H1 (cell line): Measurements from ENCODE around the gene GALNTL6. TPM values are rescaled to one million over a fixed set of nuclear protein-coding genes. Genes with fewer than 3 reads are reported as not detected.

Source experiments
- CTCF ChIA-PET: fragments of 300-600 bp; sonication (Branson Sonifier 250); formaldehyde crosslinking; loops from one replicate; lab custom pipeline; 2021; ENCODE audit not compliant: partially characterized antibody; lab: Charles Lee
- POLR2A ChIA-PET: fragments of 300-600 bp; sonication (Branson Sonifier 250); formaldehyde crosslinking; loops from one replicate; lab custom pipeline; 2021; ENCODE audit warnings: inconsistent platforms; ENCODE audit not compliant: partially characterized antibody; lab: Charles Lee
- DNase-seq, 2 experiments: peaks; one replicate each; pipeline versions ENCODE4 v3.0.0 to v3.0.0-alpha.2; 2010 to 2022; ENCODE audit warnings: low spot score in 2 of 2, low read depth in 1 of 2, mixed read lengths in 1 of 2
- FAIRE-seq: peaks from 2 replicates; lab custom pipeline; 2011; peaks lifted over from hg19 to GRCh38; lab: Jason Lieb, UNC
- H2AFZ ChIP-seq: 2 replicates; pipeline ENCODE4 v1.8.1; 2012; ENCODE audit warnings: low read length, inconsistent platforms
- H2AK5ac ChIP-seq: 2 replicates; pipeline ENCODE4 v1.6.1; 2013; ENCODE audit warnings: low read depth, low read length
- H2BK120ac ChIP-seq: replicated peaks from 2 replicates; pipeline ENCODE3; 2013; ENCODE audit warnings: low read depth, low read length, inconsistent platforms
- H2BK12ac ChIP-seq: 2 replicates; pipeline ENCODE4 v1.6.1; 2013; ENCODE audit warnings: low read depth, low read length
- H2BK15ac ChIP-seq: 2 replicates; pipeline ENCODE4 v1.6.1; 2013; ENCODE audit warnings: low read length
- H2BK20ac ChIP-seq: 2 replicates; pipeline ENCODE4 v1.6.1; 2013; ENCODE audit warnings: low read length
- H2BK5ac ChIP-seq: 2 replicates; pipeline ENCODE4 v1.6.1; 2013; ENCODE audit warnings: low read depth, low read length
- H3K14ac ChIP-seq: 2 replicates; pipeline ENCODE4 v1.6.1; 2013; ENCODE audit warnings: inconsistent platforms; ENCODE audit not compliant: insufficient read length
- H3K18ac ChIP-seq: 2 replicates; pipeline ENCODE4 v1.6.1; 2013; ENCODE audit warnings: low read length; ENCODE audit errors: extremely low read depth
- H3K23ac ChIP-seq: 2 replicates; pipeline ENCODE4 v1.6.1; 2013; ENCODE audit warnings: inconsistent platforms; ENCODE audit not compliant: insufficient read length
- H3K23me2 ChIP-seq: 2 replicates; pipeline ENCODE4 v1.6.1; 2013; ENCODE audit warnings: low read depth, low read length
- H3K27ac ChIP-seq: 2 replicates; pipeline ENCODE4 v1.6.1; 2011; ENCODE audit warnings: low read depth, low read length, inconsistent platforms
- H3K27me3 ChIP-seq, 4 experiments: replicated peaks in 1 of 4; 1 replicate in 1 of 4; 2 replicates in 3 of 4; pipeline versions ENCODE4 v1.6.1 to v1.8.1; 2011 to 2013; ENCODE audit warnings: low read length in 3 of 4, mild to moderate bottlenecking in 3 of 4, inconsistent platforms in 2 of 4, mixed read lengths in 2 of 4, moderate library complexity in 1 of 4; ENCODE audit not compliant: control insufficient read depth in 3 of 4, insufficient read depth in 3 of 4; ENCODE audit errors: extremely low read depth in 1 of 4
- H3K36me3 ChIP-seq, 4 experiments: 2 replicates each; pipeline versions ENCODE4 v1.6.1 to v1.8.1; 2011 to 2013; ENCODE audit warnings: mild to moderate bottlenecking in 4 of 4, low read length in 3 of 4, moderate library complexity in 2 of 4, control low read depth in 1 of 4, inconsistent platforms in 1 of 4; ENCODE audit not compliant: insufficient read depth in 4 of 4, control insufficient read depth in 2 of 4
- H3K4ac ChIP-seq: replicated peaks from 2 replicates; pipeline ENCODE3; 2013; ENCODE audit warnings: low read length, low read depth, mixed read lengths, inconsistent platforms; ENCODE audit not compliant: insufficient read length
- H3K4me1 ChIP-seq, 4 experiments: replicated peaks in 1 of 4; 1 replicate in 1 of 4; 2 replicates in 3 of 4; pipeline versions ENCODE4 v1.6.1 to v1.8.1; 2011 to 2013; ENCODE audit warnings: low read length in 3 of 4, inconsistent platforms in 2 of 4, mixed read lengths in 1 of 4; ENCODE audit not compliant: insufficient read depth in 4 of 4, control insufficient read depth in 3 of 4
- H3K4me2 ChIP-seq, 2 experiments: 2 replicates each; pipeline versions ENCODE4 v1.6.1 to v1.8.1; 2011 to 2013; ENCODE audit warnings: low read depth in 2 of 2, low read length in 2 of 2, control low read depth in 1 of 2, inconsistent platforms in 1 of 2, mild to moderate bottlenecking in 1 of 2; ENCODE audit not compliant: insufficient read depth in 1 of 2
- H3K4me3 ChIP-seq, 4 experiments: fragments of 200-600, 300-600 bp in 1 of 4; sonication (generic), shearing (Covaris generic), sonication (Bioruptor Twin) in 1 of 4; 2 replicates each; pipeline versions ENCODE4 v1.5.1 to v1.8.1; 2011 to 2016; ENCODE audit warnings: low read length in 4 of 4, low read depth in 3 of 4, control low read depth in 2 of 4, inconsistent platforms in 2 of 4, mild to moderate bottlenecking in 2 of 4, mixed read lengths in 1 of 4, moderate library complexity in 1 of 4; ENCODE audit not compliant: insufficient read depth in 2 of 4; ENCODE audit errors: extremely low read depth in 1 of 4
- H3K56ac ChIP-seq: replicated peaks from 2 replicates; pipeline ENCODE3; 2013; ENCODE audit warnings: low read depth, mild to moderate bottlenecking, mixed read lengths, low read length, inconsistent platforms; ENCODE audit not compliant: insufficient read length
- H3K79me1 ChIP-seq: 2 replicates; pipeline ENCODE4 v1.6.1; 2013; ENCODE audit warnings: low read depth, low read length, control low read depth
- H3K79me2 ChIP-seq, 2 experiments: 2 replicates each; pipeline versions ENCODE4 v1.6.1 to v1.8.1; 2012 to 2013; ENCODE audit warnings: low read length in 2 of 2, mild to moderate bottlenecking in 2 of 2, inconsistent platforms in 1 of 2; ENCODE audit not compliant: insufficient read depth in 2 of 2, control insufficient read depth in 1 of 2
- H3K9ac ChIP-seq, 4 experiments: replicated peaks in 1 of 4; 1 replicate in 1 of 4; 2 replicates in 3 of 4; pipeline versions ENCODE4 v1.6.1 to v1.8.1; 2011 to 2013; ENCODE audit warnings: low read depth in 3 of 4, low read length in 3 of 4, control low read depth in 2 of 4, mild to moderate bottlenecking in 2 of 4, moderate library complexity in 2 of 4, inconsistent platforms in 1 of 4; ENCODE audit errors: extremely low read depth in 1 of 4
- H3K9me3 ChIP-seq, 2 experiments: 2 replicates each; pipeline versions ENCODE4 v1.6.1 to v1.8.1; 2012 to 2013; ENCODE audit warnings: mild to moderate bottlenecking in 2 of 2, moderate library complexity in 2 of 2, control low read depth in 1 of 2, inconsistent platforms in 1 of 2, low read depth in 1 of 2, low read length in 1 of 2, mixed read lengths in 1 of 2; ENCODE audit not compliant: insufficient read depth in 2 of 2
- H4K20me1 ChIP-seq, 2 experiments: replicated peaks in 1 of 2; 2 replicates each; pipeline versions ENCODE3 to v1.8.1; 2011 to 2013; ENCODE audit warnings: inconsistent platforms in 2 of 2, low read length in 2 of 2, mild to moderate bottlenecking in 1 of 2; ENCODE audit not compliant: insufficient read depth in 2 of 2, control insufficient read depth in 1 of 2
- H4K5ac ChIP-seq: 2 replicates; pipeline ENCODE4 v1.6.1; 2013; ENCODE audit warnings: low read length, low read depth, mixed read lengths, inconsistent platforms; ENCODE audit not compliant: insufficient read length
- H4K8ac ChIP-seq: 2 replicates; pipeline ENCODE4 v1.8.0; 2013; ENCODE audit warnings: mild to moderate bottlenecking, moderate library complexity, low read length, inconsistent platforms; ENCODE audit not compliant: insufficient read depth; ENCODE audit errors: extremely low read depth
- H4K91ac ChIP-seq: replicated peaks from 2 replicates; pipeline ENCODE3; 2013; ENCODE audit warnings: low read length, mixed read lengths, inconsistent platforms; ENCODE audit not compliant: insufficient read length
- CHD1 ChIP-seq: IDR thresholded peaks from 2 replicates; pipeline ENCODE4 v1.6.1; 2012; ENCODE audit warnings: low read depth, low read length, improper control_type of control experiment
- CTBP2 ChIP-seq: IDR thresholded peaks from 2 replicates; pipeline ENCODE4 v1.7.0; 2011; ENCODE audit warnings: borderline replicate concordance, mild to moderate bottlenecking, moderate library complexity, mixed read lengths, low read length; ENCODE audit not compliant: insufficient read depth, insufficient read length
- JUND ChIP-seq: IDR thresholded peaks from 2 replicates; pipeline ENCODE4 v1.6.1; 2011; ENCODE audit warnings: mild to moderate bottlenecking, improper control_type of control experiment, low read length
- KDM4A ChIP-seq: IDR thresholded peaks from one replicate; pipeline ENCODE4 v1.7.1; 2012; ENCODE audit warnings: low read depth, mild to moderate bottlenecking, moderate library complexity, low read length, inconsistent platforms; ENCODE audit not compliant: severe bottlenecking
- SUZ12 ChIP-seq: fragments of 200-600 bp; sonication (generic); IDR thresholded peaks from 2 replicates; pipeline ENCODE4 v1.6.1; 2012; ENCODE audit warnings: mild to moderate bottlenecking, inconsistent platforms, low read length, moderate library complexity, mixed read lengths
- TEAD4 ChIP-seq: IDR thresholded peaks from 2 replicates; pipeline ENCODE4 v1.6.1; 2012; ENCODE audit warnings: low read depth, low read length, inconsistent platforms, mixed read lengths
- YY1 ChIP-seq: IDR thresholded peaks from 2 replicates; pipeline ENCODE4 v1.6.1; 2011; ENCODE audit warnings: low read depth, mild to moderate bottlenecking, low read length
- ZNF274 ChIP-seq: IDR thresholded peaks from 2 replicates; pipeline ENCODE4 v1.7.0; 2012; ENCODE audit warnings: low read length, borderline replicate concordance; ENCODE audit errors: extremely low read depth
- WGBS, 2 experiments: shearing (Covaris generic) in 1 of 2; methylation state at CpG; one replicate each; pipeline versions ENCODE4 v1.1.6 to v1.1.7; 2013 to 2015; ENCODE audit warnings: low lambda C conversion rate in 2 of 2, mixed read lengths in 2 of 2, inconsistent platforms in 1 of 2, low coverage in 1 of 2, missing lambda C conversion rate in 1 of 2; ENCODE audit not compliant: insufficient replicate concordance in 2 of 2, insufficient coverage in 1 of 2, insufficient read length in 1 of 2; ENCODE audit errors: extremely low coverage in 1 of 2, missing lambda C conversion rate in 1 of 2; 5-methylcytosine and 5-hydroxymethylcytosine counted together
- polyA plus RNA-seq, 7 experiments: library from polyadenylated mRNA; depleted of rRNA in 3 of 7; stranded (reverse) in 5 of 7; unstranded in 2 of 7; fragments of >200 nt in 5 of 7; fragments of 200-250 nt in 2 of 7; gene quantifications; 1 replicate in 5 of 7; 2 replicates in 1 of 7; 4 replicates in 1 of 7; pipeline versions ENCODE4 v1.2.1 to v1.2.3, GENCODE V29; 2011 to 2013; ENCODE audit warnings: missing spikeins in 2 of 7, mixed read lengths in 2 of 7
- total RNA-seq: library from RNA; stranded (reverse); fragmentation: NEBNext Ultra II Directional; extraction: Animal tissue kit (Norgen Biotek cat#: 25700); gene quantifications from 2 replicates; pipeline ENCODE4 v1.2.1, GENCODE V29; 2021
- TF ChIP-seq, protein P1 (sequence below): IDR thresholded peaks from 2 replicates; pipeline ENCODE4 v1.6.1; 2012; ENCODE audit warnings: low read length, inconsistent platforms
- TF ChIP-seq, protein P2 (sequence below): IDR thresholded peaks from 2 replicates; pipeline ENCODE4 v1.6.1; 2011; ENCODE audit warnings: low read length, improper control_type of control experiment

The GALNTL6 gene
- total and polyA plus RNA-seq, 2 of the 8 experiments (the other 6 are each of a cell fraction or from before 2014, with no cell fraction given): 0.03 to 0.32 TPM

- H3K79me1 ChIP-seq: no peaks in the 10 kb centered on the region
- no peaks in the 10 kb centered on the region for H4K20me1 ChIP-seq
- H4K8ac ChIP-seq: no peak overlapping the region
- no peaks in the 10 kb centered on the region for H3K23me2 ChIP-seq
- no peaks in the 10 kb centered on the region for H3K4me1 ChIP-seq
- no peaks in the 10 kb centered on the region for H3K36me3 ChIP-seq
- DNase-seq (no peak), FAIRE-seq (no peak)
- no peak overlapping the region for H2BK120ac ChIP-seq
- H3K4me2 ChIP-seq: no peak overlapping the region
- H3K9ac ChIP-seq: no peak overlapping the region
- H4K5ac ChIP-seq: no peak overlapping the region
- H3K4ac ChIP-seq: no peak overlapping the region
- no peak overlapping the region for H2AFZ ChIP-seq
- H3K79me2 ChIP-seq: no peaks in the 10 kb centered on the region
- no peak overlapping the region for H2BK12ac ChIP-seq
- H2BK20ac ChIP-seq: no peak overlapping the region
- no peak overlapping the region for H3K18ac ChIP-seq
- H3K27me3 ChIP-seq: no peaks in the 10 kb centered on the region
- H2BK5ac ChIP-seq: no peak overlapping the region
- H2AK5ac ChIP-seq: no peak overlapping the region
- H3K23ac ChIP-seq: no peak overlapping the region
- no peak overlapping the region for H3K4me3 ChIP-seq
- H3K9me3 ChIP-seq: no peaks in the 10 kb centered on the region
- no peak overlapping the region for H3K14ac ChIP-seq
- no peak overlapping the region for H3K56ac ChIP-seq
- no peak overlapping the region for H4K91ac ChIP-seq
- POLR2A ChIA-PET: no interaction called here
- CTCF ChIA-PET: interaction anchor here (1.2 kb wide), 1 partner anchor 32 kb away, joined by 4 read pairs; no protein-coding TSS in a partner anchor
- H2BK15ac ChIP-seq: no peak overlapping the region
- no peak overlapping the region for H3K27ac ChIP-seq
- WGBS, 2 experiments: 58% methylated on average over 1 of the region's 1 CpG; no CpG with 5 or more reads in 1 of the 2 experiments
- TF ChIP-seq, protein P1, sequence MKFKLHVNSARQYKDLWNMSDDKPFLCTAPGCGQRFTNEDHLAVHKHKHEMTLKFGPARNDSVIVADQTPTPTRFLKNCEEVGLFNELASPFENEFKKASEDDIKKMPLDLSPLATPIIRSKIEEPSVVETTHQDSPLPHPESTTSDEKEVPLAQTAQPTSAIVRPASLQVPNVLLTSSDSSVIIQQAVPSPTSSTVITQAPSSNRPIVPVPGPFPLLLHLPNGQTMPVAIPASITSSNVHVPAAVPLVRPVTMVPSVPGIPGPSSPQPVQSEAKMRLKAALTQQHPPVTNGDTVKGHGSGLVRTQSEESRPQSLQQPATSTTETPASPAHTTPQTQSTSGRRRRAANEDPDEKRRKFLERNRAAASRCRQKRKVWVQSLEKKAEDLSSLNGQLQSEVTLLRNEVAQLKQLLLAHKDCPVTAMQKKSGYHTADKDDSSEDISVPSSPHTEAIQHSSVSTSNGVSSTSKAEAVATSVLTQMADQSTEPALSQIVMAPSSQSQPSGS: no peak
- TF ChIP-seq CTBP2: no peak
- TF ChIP-seq TEAD4: no peak
- no peak for TF ChIP-seq SUZ12
- TF ChIP-seq KDM4A: no peak
- no peak for TF ChIP-seq CHD1
- no peak for TF ChIP-seq ZNF274
- TF ChIP-seq YY1: no peak
- TF ChIP-seq, protein P2, sequence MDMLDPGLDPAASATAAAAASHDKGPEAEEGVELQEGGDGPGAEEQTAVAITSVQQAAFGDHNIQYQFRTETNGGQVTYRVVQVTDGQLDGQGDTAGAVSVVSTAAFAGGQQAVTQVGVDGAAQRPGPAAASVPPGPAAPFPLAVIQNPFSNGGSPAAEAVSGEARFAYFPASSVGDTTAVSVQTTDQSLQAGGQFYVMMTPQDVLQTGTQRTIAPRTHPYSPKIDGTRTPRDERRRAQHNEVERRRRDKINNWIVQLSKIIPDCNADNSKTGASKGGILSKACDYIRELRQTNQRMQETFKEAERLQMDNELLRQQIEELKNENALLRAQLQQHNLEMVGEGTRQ: no peak
- TF ChIP-seq JUND: no peak
Measured at GRCh38 chr4:172253409-172253808, 440.2 kb downstream of the GALNTL6 start.
